Stimulated activated CD4-positive, alpha-beta T cell treated with anti-CD3 and anti-CD28 coated beads, Interleukin-4, amount 100 ng/mL, for 1 hour (primary cell): ENCODE measurements around the gene ATAD3C.
A peak's percentile ranks its signal among the peaks of the same experiment; 100 is the strongest.
"Not testable (repeated sequence)": the region's sequence is repeated elsewhere in the genome, so short reads cannot be mapped to it uniquely, and the experiment has no call there.

Experiments
- DNase-seq: peaks from one replicate; pipeline ENCODE4 v3.0.0-alpha.2; 2020

Gene ATAD3C

DNA sequence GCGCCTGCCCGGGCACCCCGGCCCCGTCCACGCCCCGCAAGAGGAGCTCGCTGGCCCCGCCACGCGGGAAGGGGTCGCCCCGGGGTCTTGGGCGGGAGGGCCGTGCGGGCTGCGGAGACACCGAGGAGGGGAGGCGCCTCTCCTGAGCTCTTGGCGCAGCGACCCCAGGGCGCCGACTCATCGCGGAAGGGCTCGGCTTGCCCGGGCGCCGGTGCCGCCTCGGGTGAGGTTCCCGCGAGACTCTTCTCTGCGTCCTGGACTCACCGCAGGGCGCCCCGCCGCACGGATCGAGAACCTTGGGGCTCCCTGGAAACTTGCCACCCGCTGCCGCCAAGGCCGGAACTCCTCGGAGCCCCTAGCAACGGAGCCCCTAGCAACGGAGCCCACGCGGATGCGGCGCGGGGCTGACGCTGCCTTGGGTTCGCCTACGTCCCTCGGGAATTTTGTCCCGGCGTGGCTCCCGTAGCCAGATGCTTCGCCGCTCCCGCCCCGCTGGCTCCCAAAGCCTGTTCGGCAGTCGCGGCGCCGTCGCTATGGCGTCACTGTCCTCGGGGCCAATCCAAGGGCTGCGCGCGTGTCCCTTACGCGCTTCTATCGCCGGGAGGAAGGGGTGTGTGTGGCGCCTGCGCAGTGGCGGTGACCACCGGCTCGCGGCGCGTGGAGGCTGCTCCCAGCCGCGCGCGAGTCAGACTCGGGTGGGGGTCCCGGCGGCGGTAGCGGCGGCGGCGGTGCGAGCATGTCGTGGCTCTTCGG is 62.2 kb downstream of the ATAD3C start, which contains the start of gene ATAD3A:
TSS of gene ATAD3A (plus strand) at position 630 of the 753 bp plus-strand sequence. CDS start at position 737, 107 bp downstream.
- peak; percentile 97 for DNase-seq

DNA sequence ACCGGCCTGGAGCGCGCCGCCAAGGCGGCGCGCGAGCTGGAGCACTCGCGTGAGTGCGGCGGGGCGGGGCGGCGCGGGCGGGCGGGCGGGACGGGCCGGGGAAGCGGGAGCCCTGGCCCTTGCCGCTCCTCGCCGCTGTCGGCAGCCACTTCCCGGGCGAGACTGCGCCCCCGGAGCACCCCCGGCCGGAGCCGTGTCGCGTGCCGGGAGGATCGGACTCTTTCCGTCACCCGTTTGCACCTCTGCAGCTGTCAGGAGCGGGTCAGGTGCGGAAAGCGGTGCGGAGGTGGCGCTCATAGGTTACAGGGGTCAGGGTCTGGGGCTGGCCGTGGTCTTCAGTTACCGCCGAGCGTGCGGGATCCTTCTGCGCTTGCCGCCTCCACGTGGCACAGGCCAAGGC is 62.9 kb downstream of the ATAD3C start:
- peak; percentile 16 for DNase-seq

DNA sequence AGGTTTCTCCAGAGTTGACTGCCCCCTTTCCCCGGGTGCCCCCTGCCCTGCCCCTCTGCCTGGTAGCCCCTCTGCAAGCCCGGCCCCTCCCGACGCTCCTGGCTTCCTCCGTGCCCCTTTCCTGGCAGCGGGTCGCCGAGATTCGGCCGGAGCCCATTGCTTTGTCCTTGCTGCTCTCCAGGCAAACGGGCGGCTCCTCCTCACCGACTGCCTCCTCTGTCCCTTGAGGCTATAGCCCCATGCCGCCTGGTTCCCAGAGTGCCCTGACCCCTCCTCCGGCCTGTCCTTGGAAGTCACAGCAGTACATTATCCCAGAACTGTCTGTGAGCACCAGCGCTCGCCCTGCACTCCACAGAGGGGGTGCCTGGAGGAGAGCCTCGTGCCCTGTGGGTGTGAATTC is 64.2 kb downstream of the ATAD3C start:
- not testable (repeated sequence) for DNase-seq

GRCh38 chr1:1514376-1514775 is 64.9 kb downstream of the ATAD3C start:
- not testable (repeated sequence) for DNase-seq

DNA sequence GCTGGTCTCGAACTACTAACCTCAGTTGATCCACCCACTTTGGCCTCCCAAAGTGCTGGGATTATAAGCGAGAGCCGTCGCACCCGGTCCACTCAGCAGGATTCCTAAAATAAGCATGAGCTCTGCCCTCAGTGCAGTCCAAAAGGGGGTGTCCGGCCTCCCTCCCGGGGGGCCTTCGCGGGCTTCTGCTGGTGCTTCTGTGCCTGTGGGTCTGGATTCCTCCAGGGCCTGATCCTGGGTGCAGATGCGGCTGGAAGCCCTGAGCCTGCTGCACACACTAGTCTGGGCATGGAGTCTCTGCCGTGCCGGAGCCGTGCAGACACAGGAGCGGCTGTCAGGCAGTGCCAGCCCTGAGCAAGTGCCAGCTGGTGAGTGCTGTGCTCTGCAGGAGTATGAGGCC is 67.4 kb downstream of the ATAD3C start:
- not testable (repeated sequence) for DNase-seq

GRCh38 chr1:1517973-1518620 is 68.6 kb downstream of the ATAD3C start:
- no peak for DNase-seq

GRCh38 chr1:1518621-1519007 is 69.1 kb downstream of the ATAD3C start:
- not testable (repeated sequence) for DNase-seq
